NT2/D1 (cell line): ENCODE results near the gene SGSM2.

Source experiments
- DNase-seq: peaks from one replicate; pipeline ENCODE4 v3.0.0-alpha.2; 2011; ENCODE audit warnings: low read depth, low spot score
- H3K27me3 ChIP-seq: 2 replicates; pipeline ENCODE4 v1.6.0; 2011; ENCODE audit warnings: mild to moderate bottlenecking; ENCODE audit not compliant: insufficient read length, insufficient read depth
- H3K36me3 ChIP-seq: 2 replicates; pipeline ENCODE4 v1.6.1; 2011; ENCODE audit warnings: mild to moderate bottlenecking, low read length, mixed read lengths; ENCODE audit not compliant: insufficient read depth, insufficient read length
- H3K4me1 ChIP-seq: 2 replicates; pipeline ENCODE4 v1.5.1; 2011; ENCODE audit not compliant: insufficient read depth, insufficient read length
- H3K4me3 ChIP-seq: 2 replicates; pipeline ENCODE4 v1.5.1; 2011; ENCODE audit warnings: low read depth; ENCODE audit not compliant: insufficient read length
- H3K9ac ChIP-seq: 2 replicates; pipeline ENCODE4 v1.6.0; 2011; ENCODE audit warnings: low read depth; ENCODE audit not compliant: insufficient read length
- H3K9me3 ChIP-seq: 2 replicates; pipeline ENCODE4 v1.5.1; 2011; ENCODE audit warnings: mild to moderate bottlenecking, low read length; ENCODE audit not compliant: insufficient read depth
- SUZ12 ChIP-seq: IDR thresholded peaks from 2 replicates; pipeline ENCODE4 v1.6.1; 2011; ENCODE audit not compliant: insufficient read length, insufficient read depth; ENCODE audit errors: extremely low read depth
- YY1 ChIP-seq: IDR thresholded peaks from 2 replicates; pipeline ENCODE4 v1.6.1; 2011; ENCODE audit not compliant: insufficient read length, insufficient read depth
- ZNF274 ChIP-seq: IDR thresholded peaks from 2 replicates; pipeline ENCODE4 v1.6.1; 2011; ENCODE audit warnings: mild to moderate bottlenecking, low read depth, low read length

SGSM2 gene

GRCh38 chr17:2399572-2400473 is 62.5 kb downstream of the SGSM2 start:
- Histone ChIP-seq H3K9me3 (no peaks in the 10 kb centered on the region), H3K36me3 (no peaks in the 10 kb centered on the region), H3K9ac (peak overlapping the region; percentile 88), H3K27me3 (no peaks in the 10 kb centered on the region), H3K4me3 (peak overlapping the region; percentile 86), H3K4me1 (peaks cover 39% of the 10 kb centered on the region)
- DNase-seq, result peak; percentile 87
- TF ChIP-seq YY1 (no peak), ZNF274 (no peak), SUZ12 (no peak)

GRCh38 chr17:2400474-2400866 is 63.2 kb downstream of the SGSM2 start:
- Histone ChIP-seq H3K4me1 (peaks cover 35% of the 10 kb centered on the region), H3K4me3 (peak overlapping the region; percentile 86), H3K9me3 (no peaks in the 10 kb centered on the region), H3K27me3 (no peaks in the 10 kb centered on the region), H3K36me3 (no peaks in the 10 kb centered on the region), H3K9ac (peak overlapping the region; percentile 84)
- no peak for TF ChIP-seq YY1
- TF ChIP-seq ZNF274, result no peak
- TF ChIP-seq SUZ12, result no peak
- no peak for DNase-seq

GRCh38 chr17:2400877-2401425 is 63.6 kb downstream of the SGSM2 start, which contains the start of gene MNT:
Gene MNT (minus strand): TSS chr17:2401060. CDS start chr17:2400712, 348 bp downstream.
- peak; percentile 76 for DNase-seq
- Histone ChIP-seq H3K9me3 (no peaks in the 10 kb centered on the region), H3K27me3 (no peaks in the 10 kb centered on the region), H3K4me1 (peaks cover 30% of the 10 kb centered on the region), H3K36me3 (peaks cover 2% of the 10 kb centered on the region), H3K4me3 (peak within 1 kb of the TSS; percentile 86), H3K9ac (peak within 1 kb of the TSS; percentile 84)
- TF ChIP-seq YY1, result peak; percentile 46
- no peak for TF ChIP-seq SUZ12

DNA sequence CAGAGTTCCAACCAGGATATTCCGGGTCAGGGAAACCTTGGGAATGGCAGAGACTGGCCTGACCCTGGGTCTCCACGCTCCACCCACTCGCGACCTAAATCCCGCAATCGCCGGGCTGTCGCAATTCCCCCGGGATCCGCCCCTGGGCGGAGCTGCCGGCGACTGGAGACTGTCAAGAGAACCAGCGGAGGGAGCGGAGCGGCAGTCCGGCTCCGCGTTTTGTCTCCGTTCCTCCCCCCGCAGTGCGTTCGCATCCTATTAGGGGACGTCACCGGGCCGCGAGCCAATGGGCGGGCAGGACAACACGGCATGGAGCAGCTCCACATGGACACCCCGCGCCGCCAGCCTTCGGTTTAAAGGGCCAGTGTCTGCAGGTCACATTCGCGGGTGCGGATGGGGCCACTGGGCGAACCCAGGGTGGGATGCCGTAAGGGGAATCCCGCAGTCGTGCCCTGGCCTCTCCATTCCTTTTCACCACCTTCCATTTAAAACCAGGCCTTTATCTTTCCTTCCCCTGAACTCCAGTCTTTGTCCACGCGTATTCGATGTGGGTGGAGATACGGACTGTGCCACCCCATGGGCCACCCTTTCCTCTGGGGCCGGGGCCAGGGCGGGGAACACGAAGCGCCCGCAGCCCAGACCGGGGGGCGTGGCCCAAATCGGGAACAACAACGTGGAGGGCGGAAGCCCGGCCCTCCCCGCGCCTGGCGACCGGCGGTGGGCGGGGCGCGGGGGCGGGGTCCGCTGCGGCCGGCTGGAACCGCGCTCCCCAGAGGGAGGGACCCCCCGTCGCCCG is 64.3 kb downstream of the SGSM2 start:
- no peak for TF ChIP-seq SUZ12
- no peak for TF ChIP-seq YY1
- TF ChIP-seq ZNF274, result no peak
- peaks cover 25% of the 10 kb centered on the region for H3K4me1 ChIP-seq
- peak overlapping the region; percentile 36 for H3K4me3 ChIP-seq
- no peaks in the 10 kb centered on the region for H3K9me3 ChIP-seq
- no peaks in the 10 kb centered on the region for H3K27me3 ChIP-seq
- DNase-seq, result peak; percentile 94
- H3K9ac ChIP-seq, result peak overlapping the region; percentile 61
- peaks cover 5% of the 10 kb centered on the region for H3K36me3 ChIP-seq

DNA sequence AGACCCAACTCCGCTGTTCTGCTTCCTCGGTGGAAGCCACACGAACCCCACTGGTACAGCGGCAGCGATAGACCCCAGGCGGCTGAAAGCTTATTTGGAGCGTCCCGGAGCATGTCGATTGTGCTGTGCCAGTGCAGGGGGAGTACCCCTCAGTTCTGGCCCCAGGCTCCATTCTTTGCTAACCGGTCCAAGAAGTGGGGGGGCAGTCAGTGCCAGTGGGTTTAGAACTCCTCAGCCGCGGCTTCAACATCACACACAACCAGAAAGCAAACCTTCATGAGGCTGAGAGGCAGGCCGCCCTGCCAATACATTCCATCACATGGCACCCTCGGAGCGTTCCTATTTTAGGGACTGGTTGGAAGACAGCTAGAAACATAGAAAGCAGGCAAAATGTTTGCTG is 65.2 kb downstream of the SGSM2 start:
- DNase-seq, result no peak
- no peaks in the 10 kb centered on the region for H3K9me3 ChIP-seq
- peak overlapping the region; percentile 82 for H3K9ac ChIP-seq
- TF ChIP-seq SUZ12 (no peak), ZNF274 (no peak), YY1 (no peak)
- H3K27me3 ChIP-seq, result no peaks in the 10 kb centered on the region
- no peak overlapping the region for H3K4me3 ChIP-seq
- H3K36me3 ChIP-seq, result peaks cover 7% of the 10 kb centered on the region
- H3K4me1 ChIP-seq, result peaks cover 25% of the 10 kb centered on the region

DNA sequence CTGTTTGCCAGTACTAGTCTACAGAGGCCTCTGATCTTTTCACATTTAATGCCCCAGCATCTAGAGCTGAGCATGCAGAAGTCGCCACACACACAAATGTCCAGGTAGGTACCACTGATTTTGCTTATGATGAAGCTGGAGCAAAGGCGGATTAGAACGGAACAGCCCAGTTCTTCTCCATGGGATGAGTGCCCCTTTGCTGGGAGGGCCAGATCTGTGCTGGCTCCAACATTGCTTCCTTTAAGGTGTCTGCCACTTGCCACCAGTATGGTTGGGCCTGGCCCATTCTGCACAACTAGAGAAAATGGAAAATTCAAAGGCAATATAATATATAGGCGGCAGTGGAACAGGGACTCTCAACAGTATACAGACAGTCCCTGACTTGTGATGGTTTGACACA is 65.7 kb downstream of the SGSM2 start:
- Histone ChIP-seq H3K4me3 (no peak overlapping the region), H3K9ac (peak overlapping the region; percentile 32), H3K36me3 (peaks cover 8% of the 10 kb centered on the region), H3K9me3 (no peaks in the 10 kb centered on the region), H3K27me3 (no peaks in the 10 kb centered on the region), H3K4me1 (peaks cover 20% of the 10 kb centered on the region)
- TF ChIP-seq SUZ12 (no peak), ZNF274 (no peak), YY1 (no peak)
- DNase-seq, result no peak
